Right ventricle myocardium superior (tissue), 1 donor: Measurements from ENCODE around the gene PPP1R37. TPM values are rescaled to one million over a fixed set of nuclear protein-coding genes. Genes with fewer than 3 reads are reported as not detected.

Experiments
- ATAC-seq: fragments of 200-7000 bp; cut with Tn5 transposase; one replicate; pipeline ENCODE4 v1.9.1; 2020; ENCODE audit warnings: mild to moderate bottlenecking; ENCODE audit not compliant: poor library complexity
- DNase-seq: peaks from one replicate; pipeline ENCODE4 v3.0.0-alpha.2; 2020
- intact Hi-C: fragments of 100-400 bp; cut with DNase I; formaldehyde crosslinking; loops from one replicate; pipeline ENCODE4 v1.11.2; 2022
- total RNA-seq: library from RNA; stranded (reverse); fragmentation: NEBNext Ultra II Directional; extraction: Animal tissue kit (Norgen Biotek cat#: 25700); gene quantifications from one replicate; pipeline ENCODE4 v1.2.1, GENCODE V29; 2021
- donor health status: DM: no; HTN: yes; CAD: no; lungs with severe emphysema.

The PPP1R37 gene
- total RNA-seq, 1 donor from 2014 or later: 13.7 TPM

- intact Hi-C loops: no loop called here
- ATAC-seq: peak; percentile 74
- peak; percentile 61 for DNase-seq
These were observed 33.1 kb downstream of the PPP1R37 start for GRCh38 chr19:45125975-45126493.

- ATAC-seq (no peak), DNase-seq (no peak)
- intact Hi-C loops: no loop called here
These were observed 33.7 kb downstream of the PPP1R37 start for GRCh38 chr19:45126654-45127053.

GRCh38 chr19:45128146-45128545 lies 35.2 kb downstream of the PPP1R37 start:
- no peak for ATAC-seq
- DNase-seq: no peak
- intact Hi-C loops: no loop called here

- ATAC-seq (no peak), DNase-seq (no peak)
- intact Hi-C loops: no loop called here
These were observed 35.8 kb downstream of the PPP1R37 start for GRCh38 chr19:45128806-45129205.

GRCh38 chr19:45130236-45130635 lies 37.3 kb downstream of the PPP1R37 start:
- ATAC-seq (no peak), DNase-seq (no peak)
- intact Hi-C loops: no loop called here

- intact Hi-C loops: no loop called here
- ATAC-seq (no peak), DNase-seq (no peak)
These were observed 38.1 kb downstream of the PPP1R37 start for GRCh38 chr19:45130888-45131615.

GRCh38 chr19:45133661-45134060 lies 40.7 kb downstream of the PPP1R37 start:
- DNase-seq: no peak
- no peak for ATAC-seq
- intact Hi-C loops: no loop called here

GRCh38 chr19:45135176-45135885 lies 42.4 kb downstream of the PPP1R37 start:
- no peak for DNase-seq
- intact Hi-C loops: no loop called here
- ATAC-seq: no peak

- DNase-seq (no peak), ATAC-seq (no peak)
- intact Hi-C loops: no loop called here
These were observed 43.7 kb downstream of the PPP1R37 start for GRCh38 chr19:45136507-45137178.

- ATAC-seq (peak; percentile 90), DNase-seq (peak; percentile 74)
- intact Hi-C loops: no loop called here
These were observed 44.3 kb downstream of the PPP1R37 start for GRCh38 chr19:45137179-45137761.

- ATAC-seq (no peak), DNase-seq (no peak)
These were observed 45.3 kb downstream of the PPP1R37 start for GRCh38 chr19:45138303-45138751.

GRCh38 chr19:45139286-45140143 lies 46.5 kb downstream of the PPP1R37 start:
- intact Hi-C loops: no loop called here
- ATAC-seq: no peak
- DNase-seq: no peak

More at GRCh38 chr19:45138303-45138751, 45.3 kb downstream of the PPP1R37 start:
- intact Hi-C loops: no loop called here

GRCh38 chr19:45140144-45140503 lies 47.1 kb downstream of the PPP1R37 start:
- ATAC-seq: no peak
- no peak for DNase-seq
- intact Hi-C loops: no loop called here

- ATAC-seq (no peak), DNase-seq (no peak)
- intact Hi-C loops: no loop called here
These were observed 47.6 kb downstream of the PPP1R37 start for GRCh38 chr19:45140533-45140932.

GRCh38 chr19:45141203-45141900 lies 48.4 kb downstream of the PPP1R37 start:
- intact Hi-C loops: no loop called here
- DNase-seq (no peak), ATAC-seq (no peak)

- ATAC-seq (no peak), DNase-seq (no peak)
- intact Hi-C loops: no loop called here
These were observed 49.2 kb downstream of the PPP1R37 start for GRCh38 chr19:45142016-45142725.

- DNase-seq: no peak
- intact Hi-C loops: no loop called here
These were observed 49.7 kb downstream of the PPP1R37 start for GRCh38 chr19:45142726-45143110.

More at GRCh38 chr19:45142726-45143110, 49.7 kb downstream of the PPP1R37 start:
- ATAC-seq: no peak
